Fibroblast of the aortic adventitia (primary cell): ENCODE data around the gene KIF26B. TPM values are rescaled to one million over a fixed set of nuclear protein-coding genes. Genes with fewer than 3 reads are reported as not detected.

Source experiments
- DNase-seq: peaks from one replicate; pipeline ENCODE4 v3.0.0-alpha.2; 2010; ENCODE audit warnings: low read depth
- H3K4me3 ChIP-seq: 2 replicates; pipeline ENCODE4 v1.5.1; 2011; ENCODE audit warnings: low read depth, mild to moderate bottlenecking, control low read depth, low read length, moderate library complexity
- CTCF ChIP-seq: IDR thresholded peaks from 2 replicates; pipeline ENCODE4 v1.5.1; 2011; ENCODE audit warnings: mild to moderate bottlenecking, low read length, control low read depth, inconsistent platforms; ENCODE audit not compliant: insufficient read depth
- total RNA-seq: library from RNA; depleted of rRNA; stranded (reverse); fragments of >200 nt; gene quantifications from 2 replicates; pipeline ENCODE4 v1.2.3, GENCODE V29; 2012; ENCODE audit warnings: low replicate concordance

Gene KIF26B
- total RNA-seq, 1 donor: 4.6 TPM

- DNase-seq: no peak
- no peak for TF ChIP-seq CTCF
- no peak overlapping the region for H3K4me3 ChIP-seq
Measured at GRCh38 chr1:245462161-245462560, 307.4 kb downstream of the KIF26B start.

- DNase-seq: no peak
- TF ChIP-seq CTCF: no peak
- no peak overlapping the region for H3K4me3 ChIP-seq
Measured at GRCh38 chr1:245463392-245464165, 308.8 kb downstream of the KIF26B start.

- no peak for TF ChIP-seq CTCF
- DNase-seq: no peak
- no peak overlapping the region for H3K4me3 ChIP-seq
Measured at GRCh38 chr1:245464290-245464689, 309.5 kb downstream of the KIF26B start.

- TF ChIP-seq CTCF: no peak
- no peak for DNase-seq
- H3K4me3 ChIP-seq: no peak overlapping the region
Measured at GRCh38 chr1:245465666-245466065, 310.9 kb downstream of the KIF26B start.

- TF ChIP-seq CTCF: no peak
Measured at GRCh38 chr1:245466261-245466660, 311.5 kb downstream of the KIF26B start.

GRCh38 chr1:245467804-245468203, 313.0 kb downstream of the KIF26B start:
- DNase-seq: no peak
- TF ChIP-seq CTCF: no peak
- no peak overlapping the region for H3K4me3 ChIP-seq

More at GRCh38 chr1:245466261-245466660, 311.5 kb downstream of the KIF26B start:
- no peak for DNase-seq
- no peak overlapping the region for H3K4me3 ChIP-seq

GRCh38 chr1:245469006-245469405, 314.2 kb downstream of the KIF26B start:
- H3K4me3 ChIP-seq: no peak overlapping the region
- DNase-seq: no peak
- TF ChIP-seq CTCF: no peak
